ENCODE measurements around the gene ANTXR1. TPM values are rescaled to one million over a fixed set of nuclear protein-coding genes. Genes with fewer than 3 reads are reported as not detected.
A peak's percentile ranks its signal among the peaks of the same experiment; 100 is the strongest.

The ANTXR1 gene
- total and polyA plus RNA-seq, 11 donors, result 5.8 to 75.2 (median 23.3) TPM

DNA sequence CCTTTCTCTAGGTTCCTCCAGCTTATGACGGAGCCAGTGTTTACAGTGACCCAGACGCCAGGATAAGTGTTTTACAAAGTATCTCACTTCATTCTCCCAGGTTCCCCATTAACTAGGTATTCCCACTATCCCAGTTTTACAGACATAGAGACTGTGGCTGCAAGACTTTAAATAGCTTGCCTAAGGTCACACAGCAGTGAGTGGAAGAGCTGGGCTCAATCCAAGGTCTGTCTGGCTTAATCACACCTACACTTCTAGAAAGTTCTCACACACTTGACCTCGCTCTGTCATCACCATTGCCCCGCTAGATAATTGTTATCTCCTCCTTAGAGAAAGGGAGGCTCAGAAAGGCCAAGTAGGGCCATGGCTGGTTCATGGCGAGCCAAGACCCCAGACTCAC lies 110.2 kb downstream of the ANTXR1 start:
- H3K9me3 ChIP-seq, result no peaks in the 10 kb centered on the region
- ATAC-seq (peak; percentile 43 to 89 (median 84)), DNase-seq (peak in 2 of 5 donors; percentile 41 to 44)
- WGBS, 4 donors, result 49 to 69% (median 63%) methylated on average over 5 of the region's 5 CpGs
- intact Hi-C loops (cut with DNase I), result no loop called here
- H3K4me3 ChIP-seq, result no peak overlapping the region
- H3K4me1 ChIP-seq, result peaks cover 0 to 21% (median 6%) of the 10 kb centered on the region in 12 donors
- peaks cover 0 to 43% (median 0%) of the 10 kb centered on the region in 9 donors for H3K36me3 ChIP-seq
- no peak overlapping the region for H3K27ac ChIP-seq
- TF ChIP-seq POLR2A (IDR thresholded peaks at IDR 0.05) (no peak), CTCF (IDR thresholded peaks at IDR 0.05) (no peak)
- no peaks in the 10 kb centered on the region for H3K27me3 ChIP-seq

DNA sequence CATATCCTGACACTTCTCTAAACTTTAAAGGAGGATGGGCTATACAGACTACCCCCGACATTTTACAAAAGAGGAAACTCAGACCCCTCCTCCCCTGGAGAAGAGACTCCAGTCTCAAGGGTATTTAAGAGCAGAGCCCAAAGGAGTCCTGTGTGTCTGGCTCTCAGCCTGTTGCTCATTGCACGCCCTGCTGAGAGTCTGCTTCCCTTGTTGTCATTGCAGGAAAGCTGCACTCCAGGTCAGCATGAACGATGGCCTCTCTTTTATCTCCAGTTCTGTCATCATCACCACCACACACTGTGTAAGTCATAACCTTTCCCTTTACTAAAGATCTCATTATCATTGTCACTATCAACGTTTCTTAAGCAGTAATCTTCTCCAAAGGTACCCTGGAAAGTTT lies 111.4 kb downstream of the ANTXR1 start:
- WGBS, 4 donors, result 24 to 38% (median 33%) methylated on average over 4 of the region's 4 CpGs

GRCh38 chr2:69125816-69126215 lies 112.8 kb downstream of the ANTXR1 start:
- H3K9me3 ChIP-seq, result no peaks in the 10 kb centered on the region
- H3K27ac ChIP-seq, result no peak overlapping the region
- intact Hi-C loops (cut with DNase I), result no loop called here
- TF ChIP-seq CTCF (IDR thresholded peaks at IDR 0.05) (no peak), POLR2A (IDR thresholded peaks at IDR 0.05) (no peak)
- no peak for ATAC-seq
- no peak for DNase-seq
- H3K4me3 ChIP-seq, result no peak overlapping the region
- WGBS, 4 donors, result 75 to 88% (median 84%) methylated on average over 3 of the region's 3 CpGs
- H3K27me3 ChIP-seq, result no peaks in the 10 kb centered on the region
- H3K4me1 ChIP-seq, result peaks cover 0 to 15% (median 5%) of the 10 kb centered on the region in 12 donors
- peaks cover 0 to 48% (median 0%) of the 10 kb centered on the region in 9 donors for H3K36me3 ChIP-seq

More for the DNA sequence above, 111.4 kb downstream of the ANTXR1 start:
- Histone ChIP-seq H3K27ac (no peak overlapping the region), H3K27me3 (no peaks in the 10 kb centered on the region), H3K4me3 (no peak overlapping the region), H3K4me1 (peaks cover 0 to 18% (median 6%) of the 10 kb centered on the region in 12 donors), H3K9me3 (no peaks in the 10 kb centered on the region), H3K36me3 (peaks cover 0 to 43% (median 0%) of the 10 kb centered on the region in 9 donors)
- DNase-seq (no peak), ATAC-seq (peak in 3 of 4 donors; percentile 32 to 63 (median 56))
- intact Hi-C loops (cut with DNase I), result no loop called here
- TF ChIP-seq CTCF (IDR thresholded peaks at IDR 0.05), result no peak
- no peak for TF ChIP-seq POLR2A (IDR thresholded peaks at IDR 0.05)

DNA sequence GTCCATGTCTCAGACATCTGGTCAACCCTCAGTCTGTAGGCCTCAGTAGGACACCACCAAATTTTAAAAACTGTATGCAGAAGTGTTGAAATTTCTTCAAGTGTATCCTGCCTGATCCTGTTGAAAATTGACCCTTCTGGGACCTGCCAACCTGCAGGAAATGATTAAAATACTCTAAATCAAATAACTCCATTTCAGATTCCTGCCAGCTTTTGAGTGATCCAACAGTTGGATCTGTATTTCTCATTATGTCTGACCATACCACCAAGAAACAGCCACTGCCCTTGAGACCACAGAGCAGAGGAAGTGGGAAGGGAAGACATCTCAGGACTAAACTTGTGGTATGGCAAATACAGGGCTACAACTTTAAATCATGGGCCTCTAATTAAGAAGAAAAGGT lies 113.4 kb downstream of the ANTXR1 start:
- H3K4me3 ChIP-seq, result no peak overlapping the region
- no peaks in the 10 kb centered on the region for H3K9me3 ChIP-seq
- H3K4me1 ChIP-seq, result peaks cover 0 to 15% (median 5%) of the 10 kb centered on the region in 12 donors
- no peak overlapping the region for H3K27ac ChIP-seq
- H3K27me3 ChIP-seq, result no peaks in the 10 kb centered on the region
- intact Hi-C loops (cut with DNase I), result no loop called here
- no peak for ATAC-seq
- TF ChIP-seq POLR2A (IDR thresholded peaks at IDR 0.05), result no peak
- H3K36me3 ChIP-seq, result peaks cover 0 to 48% (median 0%) of the 10 kb centered on the region in 9 donors
- DNase-seq, result no peak

- DNase-seq, result no peak
- ATAC-seq, result no peak
- intact Hi-C loops (cut with DNase I), result no loop called here
- WGBS, 4 donors, result 95 to 99% (median 98%) methylated on average over 6 of the region's 6 CpGs
- Histone ChIP-seq H3K9me3 (no peaks in the 10 kb centered on the region), H3K27ac (no peak overlapping the region), H3K4me3 (no peak overlapping the region), H3K4me1 (peaks cover 0 to 6% (median 0%) of the 10 kb centered on the region in 12 donors), H3K36me3 (peaks cover 0 to 21% (median 0%) of the 10 kb centered on the region in 9 donors), H3K27me3 (no peaks in the 10 kb centered on the region)
- no peak for TF ChIP-seq POLR2A (IDR thresholded peaks at IDR 0.05)
- TF ChIP-seq CTCF (IDR thresholded peaks at IDR 0.05), result no peak
Observed at GRCh38 chr2:69131452-69131851, 118.5 kb downstream of the ANTXR1 start.
